Measurements from ENCODE around the gene UGT1A1.

DNA sequence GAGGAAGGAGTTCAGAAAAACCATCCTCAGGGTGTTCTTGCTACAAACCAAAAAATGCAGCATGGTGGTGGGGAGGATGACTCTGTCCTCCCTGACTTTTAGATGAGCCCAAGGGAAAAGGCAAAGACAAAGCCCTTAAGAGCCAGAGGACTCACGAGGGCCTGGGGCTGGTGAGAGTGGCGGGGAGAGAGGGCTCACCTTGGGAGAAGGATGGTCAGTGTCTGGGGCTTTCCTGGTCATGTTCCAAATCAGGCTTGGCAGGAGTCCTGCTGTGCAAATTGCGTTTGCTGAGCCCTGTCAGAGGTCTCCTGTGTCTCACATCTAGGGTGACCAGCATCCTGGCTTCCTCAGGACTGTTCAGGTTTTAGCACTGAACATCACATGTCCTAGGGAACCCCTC, 4.7 kb downstream of the UGT1A1 start:
- TF ChIP-seq EP300 (IDR thresholded peaks at IDR 0.05; ENCODE audit: borderline replicate concordance) (no peak), NFIC (IDR thresholded peaks at IDR 0.05) (no peak), ZBTB7A (IDR thresholded peaks at IDR 0.05; ENCODE audit: low read depth) (no peak), TEAD4 (IDR thresholded peaks at IDR 0.05) (no peak), CEBPB (IDR thresholded peaks at IDR 0.05) (no peak), CREB1 (IDR thresholded peaks at IDR 0.05; ENCODE audit: low read depth) (no peak)
- TF ChIP-seq, protein P1, sequence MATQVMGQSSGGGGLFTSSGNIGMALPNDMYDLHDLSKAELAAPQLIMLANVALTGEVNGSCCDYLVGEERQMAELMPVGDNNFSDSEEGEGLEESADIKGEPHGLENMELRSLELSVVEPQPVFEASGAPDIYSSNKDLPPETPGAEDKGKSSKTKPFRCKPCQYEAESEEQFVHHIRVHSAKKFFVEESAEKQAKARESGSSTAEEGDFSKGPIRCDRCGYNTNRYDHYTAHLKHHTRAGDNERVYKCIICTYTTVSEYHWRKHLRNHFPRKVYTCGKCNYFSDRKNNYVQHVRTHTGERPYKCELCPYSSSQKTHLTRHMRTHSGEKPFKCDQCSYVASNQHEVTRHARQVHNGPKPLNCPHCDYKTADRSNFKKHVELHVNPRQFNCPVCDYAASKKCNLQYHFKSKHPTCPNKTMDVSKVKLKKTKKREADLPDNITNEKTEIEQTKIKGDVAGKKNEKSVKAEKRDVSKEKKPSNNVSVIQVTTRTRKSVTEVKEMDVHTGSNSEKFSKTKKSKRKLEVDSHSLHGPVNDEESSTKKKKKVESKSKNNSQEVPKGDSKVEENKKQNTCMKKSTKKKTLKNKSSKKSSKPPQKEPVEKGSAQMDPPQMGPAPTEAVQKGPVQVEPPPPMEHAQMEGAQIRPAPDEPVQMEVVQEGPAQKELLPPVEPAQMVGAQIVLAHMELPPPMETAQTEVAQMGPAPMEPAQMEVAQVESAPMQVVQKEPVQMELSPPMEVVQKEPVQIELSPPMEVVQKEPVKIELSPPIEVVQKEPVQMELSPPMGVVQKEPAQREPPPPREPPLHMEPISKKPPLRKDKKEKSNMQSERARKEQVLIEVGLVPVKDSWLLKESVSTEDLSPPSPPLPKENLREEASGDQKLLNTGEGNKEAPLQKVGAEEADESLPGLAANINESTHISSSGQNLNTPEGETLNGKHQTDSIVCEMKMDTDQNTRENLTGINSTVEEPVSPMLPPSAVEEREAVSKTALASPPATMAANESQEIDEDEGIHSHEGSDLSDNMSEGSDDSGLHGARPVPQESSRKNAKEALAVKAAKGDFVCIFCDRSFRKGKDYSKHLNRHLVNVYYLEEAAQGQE (IDR thresholded peaks at IDR 0.05; ENCODE audit: low read depth): no peak

Data from Ishikawa (cell line).